Measurements from ENCODE around the gene TMEM87A.

TMEM87A gene

DNA sequence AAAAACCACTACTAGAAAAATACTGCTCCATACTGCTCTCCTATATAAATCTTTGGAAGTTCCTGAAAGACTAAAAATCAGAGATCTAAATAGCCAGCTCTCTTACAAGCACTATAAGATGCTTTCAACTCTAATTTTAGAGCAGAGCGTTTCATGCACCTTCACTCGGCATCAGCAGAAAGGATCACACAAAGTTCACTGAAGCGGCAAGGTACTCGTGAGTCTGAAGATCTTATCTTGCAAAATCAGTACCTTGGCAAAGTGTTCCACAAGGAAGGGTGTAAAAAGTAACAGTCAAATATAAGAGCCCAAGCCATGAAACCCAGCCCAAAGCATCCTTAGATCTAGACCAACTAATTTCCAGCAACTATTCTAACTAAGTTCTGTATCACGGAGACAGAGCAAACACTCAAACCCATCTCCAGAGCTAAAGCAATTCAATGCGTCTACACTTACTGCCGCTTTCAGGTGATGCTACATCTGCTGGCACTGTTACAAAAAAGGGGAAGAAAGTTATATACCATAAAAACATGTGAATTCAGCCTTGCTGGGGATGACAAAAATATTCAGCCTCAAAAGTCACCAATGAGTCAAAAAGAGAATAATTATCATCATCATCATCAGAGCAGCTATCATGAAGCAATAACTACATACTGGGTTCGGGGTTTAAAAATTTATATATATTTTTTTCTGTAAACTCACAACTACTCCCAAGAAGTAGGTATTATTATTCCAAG is 81.5 kb downstream of the TMEM87A start:
- Histone ChIP-seq H3K36me3 (ENCODE audit: control insufficient read depth in 2 of 2, insufficient read depth in 1 of 2, low read length in 2 of 2) (peaks cover 4 to 43% of the 10 kb centered on the region in 2 experiments; a peak in 2 of 3 replicates), H3K4me1 (ENCODE audit: control insufficient read depth, insufficient read depth, low read length) (no peaks in the 10 kb centered on the region), H3K9me3 (ENCODE audit: control insufficient read depth, insufficient read depth, low read depth, low read length) (no peaks in the 10 kb centered on the region), H3K4me3 (ENCODE audit: low read depth, low read length) (no peak overlapping the region), H3K27ac (ENCODE audit: extremely low read depth, low read depth, low read length) (no peak overlapping the region)
- POLR2A ChIA-PET, result no interaction called here
- CTCF ChIA-PET, result no interaction called here
- TF ChIP-seq ZNF184 (tag by site-specific recombination; IDR thresholded peaks at IDR 0.05) (no peak), ZNF426 (tag by site-specific recombination; IDR thresholded peaks at IDR 0.05) (no peak), ZSCAN16 (tag by site-specific recombination; IDR thresholded peaks at IDR 0.05) (no peak), ZNF785 (tag by site-specific recombination; IDR thresholded peaks at IDR 0.05) (no peak), ZNF501 (tag by site-specific recombination; IDR thresholded peaks at IDR 0.05) (no peak), GLI2 (tag by site-specific recombination; IDR thresholded peaks at IDR 0.05; ENCODE audit: borderline replicate concordance, low read depth) (no peak), ZNF624 (tag by site-specific recombination; IDR thresholded peaks at IDR 0.05) (no peak), ZNF843 (tag by site-specific recombination; IDR thresholded peaks at IDR 0.05) (no peak), SP2 (tag by site-specific recombination; IDR thresholded peaks at IDR 0.05) (no peak), ZNF366 (tag by site-specific recombination; conservative IDR thresholded peaks at IDR 0.05) (no peak), ZSCAN5A (tag by site-specific recombination; IDR thresholded peaks at IDR 0.05) (no peak), ZBTB21 (tag by site-specific recombination; IDR thresholded peaks at IDR 0.05) (no peak)
- TF ChIP-seq, protein P1, sequence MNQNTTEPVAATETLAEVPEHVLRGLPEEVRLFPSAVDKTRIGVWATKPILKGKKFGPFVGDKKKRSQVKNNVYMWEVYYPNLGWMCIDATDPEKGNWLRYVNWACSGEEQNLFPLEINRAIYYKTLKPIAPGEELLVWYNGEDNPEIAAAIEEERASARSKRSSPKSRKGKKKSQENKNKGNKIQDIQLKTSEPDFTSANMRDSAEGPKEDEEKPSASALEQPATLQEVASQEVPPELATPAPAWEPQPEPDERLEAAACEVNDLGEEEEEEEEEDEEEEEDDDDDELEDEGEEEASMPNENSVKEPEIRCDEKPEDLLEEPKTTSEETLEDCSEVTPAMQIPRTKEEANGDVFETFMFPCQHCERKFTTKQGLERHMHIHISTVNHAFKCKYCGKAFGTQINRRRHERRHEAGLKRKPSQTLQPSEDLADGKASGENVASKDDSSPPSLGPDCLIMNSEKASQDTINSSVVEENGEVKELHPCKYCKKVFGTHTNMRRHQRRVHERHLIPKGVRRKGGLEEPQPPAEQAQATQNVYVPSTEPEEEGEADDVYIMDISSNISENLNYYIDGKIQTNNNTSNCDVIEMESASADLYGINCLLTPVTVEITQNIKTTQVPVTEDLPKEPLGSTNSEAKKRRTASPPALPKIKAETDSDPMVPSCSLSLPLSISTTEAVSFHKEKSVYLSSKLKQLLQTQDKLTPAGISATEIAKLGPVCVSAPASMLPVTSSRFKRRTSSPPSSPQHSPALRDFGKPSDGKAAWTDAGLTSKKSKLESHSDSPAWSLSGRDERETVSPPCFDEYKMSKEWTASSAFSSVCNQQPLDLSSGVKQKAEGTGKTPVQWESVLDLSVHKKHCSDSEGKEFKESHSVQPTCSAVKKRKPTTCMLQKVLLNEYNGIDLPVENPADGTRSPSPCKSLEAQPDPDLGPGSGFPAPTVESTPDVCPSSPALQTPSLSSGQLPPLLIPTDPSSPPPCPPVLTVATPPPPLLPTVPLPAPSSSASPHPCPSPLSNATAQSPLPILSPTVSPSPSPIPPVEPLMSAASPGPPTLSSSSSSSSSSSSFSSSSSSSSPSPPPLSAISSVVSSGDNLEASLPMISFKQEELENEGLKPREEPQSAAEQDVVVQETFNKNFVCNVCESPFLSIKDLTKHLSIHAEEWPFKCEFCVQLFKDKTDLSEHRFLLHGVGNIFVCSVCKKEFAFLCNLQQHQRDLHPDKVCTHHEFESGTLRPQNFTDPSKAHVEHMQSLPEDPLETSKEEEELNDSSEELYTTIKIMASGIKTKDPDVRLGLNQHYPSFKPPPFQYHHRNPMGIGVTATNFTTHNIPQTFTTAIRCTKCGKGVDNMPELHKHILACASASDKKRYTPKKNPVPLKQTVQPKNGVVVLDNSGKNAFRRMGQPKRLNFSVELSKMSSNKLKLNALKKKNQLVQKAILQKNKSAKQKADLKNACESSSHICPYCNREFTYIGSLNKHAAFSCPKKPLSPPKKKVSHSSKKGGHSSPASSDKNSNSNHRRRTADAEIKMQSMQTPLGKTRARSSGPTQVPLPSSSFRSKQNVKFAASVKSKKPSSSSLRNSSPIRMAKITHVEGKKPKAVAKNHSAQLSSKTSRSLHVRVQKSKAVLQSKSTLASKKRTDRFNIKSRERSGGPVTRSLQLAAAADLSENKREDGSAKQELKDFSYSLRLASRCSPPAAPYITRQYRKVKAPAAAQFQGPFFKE (tag by site-specific recombination; IDR thresholded peaks at IDR 0.05; ENCODE audit: borderline replicate concordance), result no peak
- TF ChIP-seq, protein P2, sequence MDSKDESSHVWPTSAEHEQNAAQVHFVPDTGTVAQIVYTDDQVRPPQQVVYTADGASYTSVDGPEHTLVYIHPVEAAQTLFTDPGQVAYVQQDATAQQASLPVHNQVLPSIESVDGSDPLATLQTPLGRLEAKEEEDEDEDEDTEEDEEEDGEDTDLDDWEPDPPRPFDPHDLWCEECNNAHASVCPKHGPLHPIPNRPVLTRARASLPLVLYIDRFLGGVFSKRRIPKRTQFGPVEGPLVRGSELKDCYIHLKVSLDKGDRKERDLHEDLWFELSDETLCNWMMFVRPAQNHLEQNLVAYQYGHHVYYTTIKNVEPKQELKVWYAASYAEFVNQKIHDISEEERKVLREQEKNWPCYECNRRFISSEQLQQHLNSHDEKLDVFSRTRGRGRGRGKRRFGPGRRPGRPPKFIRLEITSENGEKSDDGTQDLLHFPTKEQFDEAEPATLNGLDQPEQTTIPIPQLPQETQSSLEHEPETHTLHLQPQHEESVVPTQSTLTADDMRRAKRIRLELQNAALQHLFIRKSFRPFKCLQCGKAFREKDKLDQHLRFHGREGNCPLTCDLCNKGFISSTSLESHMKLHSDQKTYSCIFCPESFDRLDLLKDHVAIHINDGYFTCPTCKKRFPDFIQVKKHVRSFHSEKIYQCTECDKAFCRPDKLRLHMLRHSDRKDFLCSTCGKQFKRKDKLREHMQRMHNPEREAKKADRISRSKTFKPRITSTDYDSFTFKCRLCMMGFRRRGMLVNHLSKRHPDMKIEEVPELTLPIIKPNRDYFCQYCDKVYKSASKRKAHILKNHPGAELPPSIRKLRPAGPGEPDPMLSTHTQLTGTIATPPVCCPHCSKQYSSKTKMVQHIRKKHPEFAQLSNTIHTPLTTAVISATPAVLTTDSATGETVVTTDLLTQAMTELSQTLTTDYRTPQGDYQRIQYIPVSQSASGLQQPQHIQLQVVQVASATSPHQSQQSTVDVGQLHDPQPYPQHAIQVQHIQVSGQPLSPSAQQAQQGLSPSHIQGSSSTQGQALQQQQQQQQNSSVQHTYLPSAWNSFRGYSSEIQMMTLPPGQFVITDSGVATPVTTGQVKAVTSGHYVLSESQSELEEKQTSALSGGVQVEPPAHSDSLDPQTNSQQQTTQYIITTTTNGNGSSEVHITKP (tag by site-specific recombination; IDR thresholded peaks at IDR 0.05), result no peak
- TF ChIP-seq, protein P3, sequence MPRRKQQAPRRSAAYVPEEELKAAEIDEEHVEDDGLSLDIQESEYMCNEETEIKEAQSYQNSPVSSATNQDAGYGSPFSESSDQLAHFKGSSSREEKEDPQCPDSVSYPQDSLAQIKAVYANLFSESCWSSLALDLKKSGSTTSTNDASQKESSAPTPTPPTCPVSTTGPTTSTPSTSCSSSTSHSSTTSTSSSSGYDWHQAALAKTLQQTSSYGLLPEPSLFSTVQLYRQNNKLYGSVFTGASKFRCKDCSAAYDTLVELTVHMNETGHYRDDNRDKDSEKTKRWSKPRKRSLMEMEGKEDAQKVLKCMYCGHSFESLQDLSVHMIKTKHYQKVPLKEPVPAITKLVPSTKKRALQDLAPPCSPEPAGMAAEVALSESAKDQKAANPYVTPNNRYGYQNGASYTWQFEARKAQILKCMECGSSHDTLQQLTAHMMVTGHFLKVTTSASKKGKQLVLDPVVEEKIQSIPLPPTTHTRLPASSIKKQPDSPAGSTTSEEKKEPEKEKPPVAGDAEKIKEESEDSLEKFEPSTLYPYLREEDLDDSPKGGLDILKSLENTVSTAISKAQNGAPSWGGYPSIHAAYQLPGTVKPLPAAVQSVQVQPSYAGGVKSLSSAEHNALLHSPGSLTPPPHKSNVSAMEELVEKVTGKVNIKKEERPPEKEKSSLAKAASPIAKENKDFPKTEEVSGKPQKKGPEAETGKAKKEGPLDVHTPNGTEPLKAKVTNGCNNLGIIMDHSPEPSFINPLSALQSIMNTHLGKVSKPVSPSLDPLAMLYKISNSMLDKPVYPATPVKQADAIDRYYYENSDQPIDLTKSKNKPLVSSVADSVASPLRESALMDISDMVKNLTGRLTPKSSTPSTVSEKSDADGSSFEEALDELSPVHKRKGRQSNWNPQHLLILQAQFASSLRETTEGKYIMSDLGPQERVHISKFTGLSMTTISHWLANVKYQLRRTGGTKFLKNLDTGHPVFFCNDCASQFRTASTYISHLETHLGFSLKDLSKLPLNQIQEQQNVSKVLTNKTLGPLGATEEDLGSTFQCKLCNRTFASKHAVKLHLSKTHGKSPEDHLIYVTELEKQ (tag by site-specific recombination; IDR thresholded peaks at IDR 0.05; ENCODE audit: borderline replicate concordance), result no peak
- TF ChIP-seq, protein P4, sequence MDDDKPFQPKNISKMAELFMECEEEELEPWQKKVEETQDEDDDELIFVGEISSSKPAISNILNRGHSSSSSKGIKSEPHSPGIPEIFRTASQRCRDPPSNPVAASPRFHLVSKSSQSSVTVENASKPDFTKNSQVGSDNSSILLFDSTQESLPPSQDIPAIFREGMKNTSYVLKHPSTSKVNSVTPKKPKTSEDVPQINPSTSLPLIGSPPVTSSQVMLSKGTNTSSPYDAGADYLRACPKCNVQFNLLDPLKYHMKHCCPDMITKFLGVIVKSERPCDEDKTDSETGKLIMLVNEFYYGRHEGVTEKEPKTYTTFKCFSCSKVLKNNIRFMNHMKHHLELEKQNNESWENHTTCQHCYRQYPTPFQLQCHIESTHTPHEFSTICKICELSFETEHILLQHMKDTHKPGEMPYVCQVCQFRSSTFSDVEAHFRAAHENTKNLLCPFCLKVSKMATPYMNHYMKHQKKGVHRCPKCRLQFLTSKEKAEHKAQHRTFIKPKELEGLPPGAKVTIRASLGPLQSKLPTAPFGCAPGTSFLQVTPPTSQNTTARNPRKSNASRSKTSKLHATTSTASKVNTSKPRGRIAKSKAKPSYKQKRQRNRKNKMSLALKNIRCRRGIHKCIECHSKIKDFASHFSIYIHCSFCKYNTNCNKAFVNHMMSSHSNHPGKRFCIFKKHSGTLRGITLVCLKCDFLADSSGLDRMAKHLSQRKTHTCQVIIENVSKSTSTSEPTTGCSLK (tag by site-specific recombination; IDR thresholded peaks at IDR 0.05), result no peak

Data from HEK293 (cell line).